K562 (cell line): ENCODE results near the gene DSG3. TPM values are rescaled to one million over a fixed set of nuclear protein-coding genes. Genes with fewer than 3 reads are reported as not detected.

ENCODE experiments used
- FIP1L1 ChIP-seq: fragments of 200-400 bp; formaldehyde crosslinking; IDR thresholded peaks from 2 replicates; pipeline ENCODE4 v1.6.1; 2018; ENCODE audit warnings: mild to moderate bottlenecking, low read depth, low read length; ENCODE audit not compliant: poor library complexity, severe bottlenecking
- GABPB2 ChIP-seq: fragments of 250-450 bp; sonication (Bioruptor Pico); conservative IDR thresholded peaks from 2 replicates; pipeline ENCODE4 v1.5.1; 2021; ENCODE audit warnings: mild to moderate bottlenecking
- GATAD2A ChIP-seq: fragments of 450-650 bp; IDR thresholded peaks from 2 replicates; pipeline ENCODE4 v1.6.1; 2017
- REST ChIP-seq, 2 experiments: fragments of 450-650 bp; formaldehyde crosslinking in 1 of 2; IDR thresholded peaks; 2 replicates each; pipeline versions ENCODE4 v1.4.0 to v1.6.1; 2014 to 2020; ENCODE audit warnings: mild to moderate bottlenecking in 2 of 2, borderline replicate concordance in 1 of 2, low read depth in 1 of 2
- ZBTB40 ChIP-seq, 2 experiments: fragments of 450-650 bp in 1 of 2; sonication (generic) in 1 of 2; formaldehyde crosslinking in 1 of 2; IDR thresholded peaks; 2 replicates each; pipeline versions ENCODE4 v1.7.1 to v1.9.0; 2016 to 2022; ENCODE audit warnings: inconsistent platforms in 1 of 2, mild to moderate bottlenecking in 1 of 2, missing genetic modification reagents in 1 of 2
- ZNF511 ChIP-seq: sonication (generic); formaldehyde crosslinking; IDR thresholded peaks from 2 replicates; pipeline ENCODE4 v1.8.0; 2022; ENCODE audit warnings: mild to moderate bottlenecking, missing genetic modification reagents
- ZNF589 ChIP-seq: fragments of 200-800 bp; sonication (Bioruptor generic); IDR thresholded peaks from 2 replicates; pipeline ENCODE4 v1.6.1; 2016; ENCODE audit warnings: low read depth, missing genetic modification characterization, missing compliant biosample characterization
- polyA plus RNA-seq, 8 experiments: library from polyadenylated mRNA; depleted of rRNA in 4 of 8; stranded (reverse) in 5 of 8; unstranded in 3 of 8; fragments of >200 nt; fragmentation: Nextera tagmentation in 2 of 8; fragmentation: Illumina TruSeq in 1 of 8; extraction: Ambion mirVana in 2 of 8; extraction: Trizol in 1 of 8; gene quantifications; 2 replicates each; pipeline versions ENCODE4 v1.2.1 to v1.2.3, GENCODE V29; 2011 to 2014; ENCODE audit warnings: inconsistent platforms in 1 of 8, missing spikeins in 1 of 8
- total RNA-seq, 7 experiments: library from RNA; depleted of rRNA in 6 of 7; stranded (reverse); fragments of >200 nt in 6 of 7; fragmentation: Illumina TruSeq in 2 of 7; extraction: Trizol in 2 of 7; gene quantifications; 2 replicates each; pipeline versions ENCODE4 v1.2.1 to v1.2.3, GENCODE V29; 2011 to 2021; ENCODE audit warnings: low replicate concordance in 1 of 7

Gene DSG3
- total and polyA plus RNA-seq, 9 of the 15 experiments (the other 6 are each of a cell fraction or from before 2014, with no cell fraction given): 0.04 to 0.18 (median 0.07) TPM; not detected in 1

- TF ChIP-seq REST (IDR thresholded peaks at IDR 0.05; ENCODE audit: borderline replicate concordance): 0 out of 2 replicates have a peak, but pooled peaks have one; percentile 3
- TF ChIP-seq REST (CRISPR knock-in tag; IDR thresholded peaks at IDR 0.05; ENCODE audit: low read depth): no peak
- peak; percentile 18; the same call in 1 of the 2 replicates for TF ChIP-seq ZBTB40 (IDR thresholded peaks at IDR 0.05)
- no peak for TF ChIP-seq ZBTB40 (CRISPR knock-in tag; IDR thresholded peaks at IDR 0.05)
- TF ChIP-seq GATAD2A: no peak
- TF ChIP-seq FIP1L1: peak; percentile 28
- peak; percentile 68; the same call in 1 of the 2 replicates for TF ChIP-seq ZNF589
- no peak for TF ChIP-seq GABPB2 (CRISPR knock-in tag)
- TF ChIP-seq ZNF511: peak; percentile 25; the same call in 1 of the 2 replicates
Measured at GRCh38 chr18:31497836-31498573, 50.5 kb downstream of the DSG3 start, which contains the start of gene DSG2 (continued).
